Ishikawa (cell line): ENCODE data around the gene CHIT1.

ENCODE experiments used
- CEBPB ChIP-seq: IDR thresholded peaks from 2 replicates; pipeline ENCODE4 v1.6.1; 2012
- EP300 ChIP-seq: IDR thresholded peaks from 2 replicates; pipeline ENCODE4 v1.6.1; 2012; ENCODE audit warnings: borderline replicate concordance
- RAD21 ChIP-seq: IDR thresholded peaks from 2 replicates; pipeline ENCODE4 v1.6.1; 2012; ENCODE audit warnings: low read depth
- REST ChIP-seq: IDR thresholded peaks from 2 replicates; pipeline ENCODE4 v1.6.1; 2012; ENCODE audit warnings: low read depth, mild to moderate bottlenecking
- TEAD4 ChIP-seq: IDR thresholded peaks from 2 replicates; pipeline ENCODE4 v1.6.1; 2012
- USF1 ChIP-seq: IDR thresholded peaks from 2 replicates; pipeline ENCODE4 v1.6.1; 2012
- YY1 ChIP-seq: IDR thresholded peaks from 2 replicates; pipeline ENCODE4 v1.6.1; 2012; ENCODE audit warnings: low read depth

GRCh38 chr1:203271018-203271743, 41.7 kb upstream of the CHIT1 start:
- TF ChIP-seq RAD21 (no peak), EP300 (no peak), CEBPB (no peak), REST (no peak), TEAD4 (no peak), USF1 (peak; percentile 97), YY1 (peak; percentile 93)
